GM10266 (cell line): ENCODE measurements around the gene PIGC.

Source experiments
- DNase-seq: peaks from one replicate; pipeline ENCODE4 v3.0.0; 2012; ENCODE audit errors: extremely low spot score
- CTCF ChIP-seq: IDR thresholded peaks from 2 replicates; pipeline ENCODE4 v1.5.1; 2012; ENCODE audit warnings: mild to moderate bottlenecking, low read depth; ENCODE audit not compliant: control insufficient read depth, insufficient read depth; ENCODE audit errors: missing control alignments

The PIGC gene

GRCh38 chr1:172456344-172456769 is 12.5 kb upstream of the PIGC start:
- no peak for DNase-seq
- no peak for TF ChIP-seq CTCF

GRCh38 chr1:172455451-172455850 is 11.6 kb upstream of the PIGC start:
- TF ChIP-seq CTCF = no peak
- DNase-seq = no peak

GRCh38 chr1:172453607-172454006 is 9.7 kb upstream of the PIGC start:
- DNase-seq = no peak
- no peak for TF ChIP-seq CTCF

GRCh38 chr1:172453153-172453545 is 9.3 kb upstream of the PIGC start:
- DNase-seq = no peak
- no peak for TF ChIP-seq CTCF

GRCh38 chr1:172452536-172453152 is 8.8 kb upstream of the PIGC start:
- no peak for TF ChIP-seq CTCF
- no peak for DNase-seq

- DNase-seq = no peak
- no peak for TF ChIP-seq CTCF
Measured at GRCh38 chr1:172451002-172451443, 7.2 kb upstream of the PIGC start.

GRCh38 chr1:172450524-172450885 is 6.6 kb upstream of the PIGC start:
- no peak for TF ChIP-seq CTCF
- DNase-seq = no peak
